Stomach (tissue), 9 donors: ENCODE data around the gene PTPN14. TPM values are rescaled to one million over a fixed set of nuclear protein-coding genes. Genes with fewer than 3 reads are reported as not detected.
A peak's percentile ranks its signal among the peaks of the same experiment; 100 is the strongest.

Experiments used
- DNase-seq, 2 donors: peaks; one replicate each; pipeline versions ENCODE4 v3.0.0 to v3.0.0-alpha.2; 2013 to 2019
- H3K27ac ChIP-seq, 5 donors: fragments of 200-600 bp in 4 of 5; sonication (generic) in 4 of 5; one replicate each; pipeline ENCODE4 v1.5.1; 2013 to 2019; ENCODE audit warnings: mild to moderate bottlenecking in 1 of 5, moderate library complexity in 1 of 5
- H3K27me3 ChIP-seq, 3 donors: fragments of 200-600 bp; sonication (generic); one replicate each; pipeline ENCODE4 v1.5.1; 2017 to 2019; ENCODE audit warnings: mixed run types in 1 of 3
- H3K36me3 ChIP-seq, 4 donors: fragments of 200-600 bp; sonication (generic); 1 replicate in 3 of 4; 2 replicates in 1 of 4; pipeline ENCODE4 v1.5.1; 2016 to 2019
- H3K4me1 ChIP-seq, 4 donors: fragments of 200-600 bp; sonication (generic); one replicate each; pipeline ENCODE4 v1.5.1; 2016 to 2019
- H3K4me3 ChIP-seq, 4 donors: fragments of 200-600 bp; sonication (generic) in 3 of 4; one replicate each; pipeline ENCODE4 v1.5.1; 2016 to 2019; ENCODE audit warnings: mild to moderate bottlenecking in 1 of 4
- H3K9me3 ChIP-seq, 4 donors: fragments of 200-600 bp; sonication (generic); one replicate each; pipeline ENCODE4 v1.5.1; 2016 to 2019
- EP300 ChIP-seq: sonication (generic); formaldehyde crosslinking; IDR thresholded peaks from one replicate; pipeline ENCODE4 v1.6.1; 2017; ENCODE audit warnings: antibody characterized with exemption
- POLR2A ChIP-seq, 4 donors: fragments of 450-650 bp; IDR thresholded peaks; one replicate each; pipeline ENCODE4 v1.6.1; 2016; ENCODE audit warnings: antibody characterized with exemption in 4 of 4, control low read depth in 2 of 4, mild to moderate bottlenecking in 1 of 4, moderate library complexity in 1 of 4
- POLR2AphosphoS5 ChIP-seq, 3 donors: sonication (generic); formaldehyde crosslinking; IDR thresholded peaks; one replicate each; pipeline ENCODE4 v1.6.1; 2016; ENCODE audit warnings: antibody characterized with exemption in 3 of 3
- WGBS, 5 donors: extraction: QIAGEN DNeasy Blood & Tissue Kit in 3 of 5; methylation state at CpG; one replicate each; pipeline versions ENCODE4 v1.1.5 to v1.1.7; 2013 to 2018; 5-methylcytosine and 5-hydroxymethylcytosine counted together
- intact Hi-C: fragments of 100-400 bp; cut with DNase I; formaldehyde crosslinking; loops from one replicate; pipeline ENCODE4 v1.15.1; 2023; ENCODE audit warnings: low total_unique reads
- polyA plus RNA-seq, 3 donors: library from polyadenylated mRNA; stranded (reverse); fragments of 200-250 nt; gene quantifications; one replicate each; pipeline ENCODE4 v1.2.3, GENCODE V29; 2013
- total RNA-seq, 5 donors: library from RNA; depleted of rRNA; stranded (reverse); fragments of >200 nt; gene quantifications; one replicate each; pipeline versions ENCODE4 v1.1.0 to v1.2.3, GENCODE V29; 2014 to 2016
- TF ChIP-seq, protein P1 (sequence below), 7 experiments: fragments of 450-650 bp in 4 of 7; fragments of 200-600 bp in 3 of 7; sonication (generic) in 3 of 7; IDR thresholded peaks; one replicate each; pipeline ENCODE4 v1.5.1; 2016 to 2019; ENCODE audit warnings: antibody characterized with exemption in 7 of 7, control low read depth in 2 of 7, mild to moderate bottlenecking in 1 of 7
- donor health status: healthy with polysubstance abuse.
- donor health status: Bipolar disorder and iron deficiency.
- donor health status: healthy.

The PTPN14 gene
- total and polyA plus RNA-seq, 8 donors = 1.7 to 44.6 (median 9.8) TPM

DNA sequence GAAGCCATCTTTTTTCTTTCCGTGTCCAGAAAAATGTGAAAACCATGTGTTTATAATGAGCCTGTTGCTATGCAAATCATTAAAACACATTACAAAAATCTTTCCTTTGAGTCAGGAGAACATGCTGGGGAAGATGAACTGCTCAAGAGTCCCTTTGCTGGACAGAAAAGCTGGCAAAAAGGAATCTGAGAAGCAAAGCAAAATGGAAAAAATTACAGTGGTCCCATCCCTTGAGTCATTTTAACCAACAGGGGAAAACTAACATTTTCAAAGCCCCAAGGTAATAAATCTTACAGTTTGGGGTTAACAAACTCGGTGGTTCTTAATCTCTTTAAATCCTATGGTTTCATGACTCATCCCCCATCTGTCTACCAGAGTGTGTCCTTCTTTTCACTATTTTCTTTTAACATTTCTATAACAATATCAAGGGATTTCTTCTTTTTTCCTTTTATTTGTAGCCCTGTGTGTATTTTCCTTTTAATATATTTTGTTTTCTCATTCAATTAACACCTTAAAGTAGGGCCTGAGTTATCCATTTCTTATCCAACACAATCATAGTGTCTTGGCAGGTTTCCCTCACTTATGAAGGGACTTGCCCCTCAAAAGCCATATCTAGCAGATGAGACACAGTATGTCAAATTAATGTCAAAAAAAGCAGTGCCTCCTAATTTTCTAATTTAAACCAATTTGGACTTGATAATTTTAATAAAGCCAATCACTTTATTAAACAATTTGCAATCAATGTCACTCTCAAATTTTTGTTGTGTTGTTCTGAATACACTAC is 105.4 kb downstream of the PTPN14 start:
- 34 to 73% (median 51%) methylated on average over 2 of the region's 2 CpGs for WGBS, 5 donors
- peaks cover 14 to 51% (median 34%) of the 10 kb centered on the region in 4 donors for H3K4me1 ChIP-seq
- no peak for TF ChIP-seq EP300
- TF ChIP-seq, protein P1, sequence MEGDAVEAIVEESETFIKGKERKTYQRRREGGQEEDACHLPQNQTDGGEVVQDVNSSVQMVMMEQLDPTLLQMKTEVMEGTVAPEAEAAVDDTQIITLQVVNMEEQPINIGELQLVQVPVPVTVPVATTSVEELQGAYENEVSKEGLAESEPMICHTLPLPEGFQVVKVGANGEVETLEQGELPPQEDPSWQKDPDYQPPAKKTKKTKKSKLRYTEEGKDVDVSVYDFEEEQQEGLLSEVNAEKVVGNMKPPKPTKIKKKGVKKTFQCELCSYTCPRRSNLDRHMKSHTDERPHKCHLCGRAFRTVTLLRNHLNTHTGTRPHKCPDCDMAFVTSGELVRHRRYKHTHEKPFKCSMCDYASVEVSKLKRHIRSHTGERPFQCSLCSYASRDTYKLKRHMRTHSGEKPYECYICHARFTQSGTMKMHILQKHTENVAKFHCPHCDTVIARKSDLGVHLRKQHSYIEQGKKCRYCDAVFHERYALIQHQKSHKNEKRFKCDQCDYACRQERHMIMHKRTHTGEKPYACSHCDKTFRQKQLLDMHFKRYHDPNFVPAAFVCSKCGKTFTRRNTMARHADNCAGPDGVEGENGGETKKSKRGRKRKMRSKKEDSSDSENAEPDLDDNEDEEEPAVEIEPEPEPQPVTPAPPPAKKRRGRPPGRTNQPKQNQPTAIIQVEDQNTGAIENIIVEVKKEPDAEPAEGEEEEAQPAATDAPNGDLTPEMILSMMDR (IDR thresholded peaks at IDR 0.05) = no peak
- no peak for TF ChIP-seq POLR2A (IDR thresholded peaks at IDR 0.05)
- no peak for TF ChIP-seq POLR2AphosphoS5 (IDR thresholded peaks at IDR 0.05)
- no peaks in the 10 kb centered on the region for H3K9me3 ChIP-seq
- no peaks in the 10 kb centered on the region for H3K27me3 ChIP-seq
- H3K36me3 ChIP-seq = no peaks in the 10 kb centered on the region
- no peak overlapping the region for H3K4me3 ChIP-seq
- peak in 1 of 2 donors; percentile 66 for DNase-seq
- peak overlapping the region in 4 of 5 donors; percentile 20 to 82 (median 54) for H3K27ac ChIP-seq
- intact Hi-C loops = no loop called here

DNA sequence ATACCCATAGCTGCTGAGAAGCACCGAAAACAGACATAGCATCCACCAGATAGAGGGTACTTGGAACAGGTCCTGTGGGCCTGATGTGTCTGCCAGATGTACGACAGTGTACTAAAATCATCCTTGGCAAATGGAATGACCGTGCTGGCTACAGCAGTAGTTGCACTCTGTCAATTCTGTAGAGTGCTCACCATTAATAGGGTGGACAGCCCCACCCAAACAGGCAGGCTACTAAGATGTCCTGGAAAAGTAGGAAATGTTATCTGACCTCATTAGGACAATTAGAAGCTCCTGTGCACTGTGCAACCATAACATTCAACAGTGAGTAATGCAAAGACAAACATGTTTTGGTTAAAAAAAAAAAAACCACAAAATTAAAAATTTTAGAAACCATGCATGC is 106.2 kb downstream of the PTPN14 start:
- H3K36me3 ChIP-seq = no peaks in the 10 kb centered on the region
- WGBS, 5 donors = 71 to 90% (median 80%) methylated on average over 3 of the region's 3 CpGs
- intact Hi-C loops = no loop called here
- H3K27ac ChIP-seq = peak overlapping the region in 2 of 5 donors; percentile 68 to 82
- no peak for DNase-seq
- H3K9me3 ChIP-seq = no peaks in the 10 kb centered on the region
- H3K4me1 ChIP-seq = peaks cover 14 to 59% (median 40%) of the 10 kb centered on the region in 4 donors
- no peaks in the 10 kb centered on the region for H3K27me3 ChIP-seq
- no peak overlapping the region for H3K4me3 ChIP-seq
- TF ChIP-seq, protein P1 (IDR thresholded peaks at IDR 0.05) = no peak
- TF ChIP-seq POLR2AphosphoS5 (IDR thresholded peaks at IDR 0.05) (no peak), POLR2A (IDR thresholded peaks at IDR 0.05) (no peak), EP300 (no peak)

DNA sequence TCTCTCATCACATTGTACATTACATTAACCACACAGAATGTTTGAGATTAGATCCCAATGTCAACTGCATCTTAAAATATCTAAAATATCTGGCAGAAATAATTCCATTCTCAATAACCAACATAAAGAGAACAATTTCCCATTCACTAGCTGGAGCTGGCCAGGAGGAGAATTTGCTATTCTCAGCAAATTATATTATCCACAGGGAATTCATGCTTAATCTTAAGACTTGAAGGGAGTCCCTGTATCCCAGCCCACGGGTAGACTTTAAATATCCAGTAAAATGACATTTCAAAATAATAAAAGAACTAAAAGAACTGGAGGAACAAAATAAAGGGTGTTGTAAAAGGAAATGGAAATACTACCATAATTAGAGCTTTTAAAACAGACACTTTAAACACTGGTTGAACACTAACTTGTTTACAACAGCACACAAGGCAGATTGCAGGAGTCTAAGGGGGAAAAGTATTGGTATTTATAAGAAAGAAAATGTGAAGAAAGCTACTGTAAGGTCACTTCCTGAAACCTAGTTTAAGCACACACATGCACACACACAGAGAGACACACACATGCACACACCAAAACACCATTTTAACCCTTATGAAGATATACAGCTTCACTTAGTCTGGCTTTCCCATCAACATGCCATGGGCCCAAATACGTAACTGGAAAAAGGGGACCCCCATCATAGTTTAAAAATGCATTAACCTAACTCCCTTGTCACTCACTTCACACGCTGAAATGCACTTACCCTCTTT is 107.0 kb downstream of the PTPN14 start:
- WGBS, 5 donors = 57 to 75% (median 68%) methylated on average over 3 of the region's 3 CpGs
- intact Hi-C loops = no loop called here
- no peak overlapping the region for H3K4me3 ChIP-seq
- H3K36me3 ChIP-seq = no peaks in the 10 kb centered on the region
- H3K27ac ChIP-seq = no peak overlapping the region
- TF ChIP-seq POLR2AphosphoS5 (IDR thresholded peaks at IDR 0.05) = no peak
- no peak for DNase-seq
- peaks cover 14 to 67% (median 47%) of the 10 kb centered on the region in 4 donors for H3K4me1 ChIP-seq
- no peaks in the 10 kb centered on the region for H3K9me3 ChIP-seq
- no peaks in the 10 kb centered on the region for H3K27me3 ChIP-seq

DNA sequence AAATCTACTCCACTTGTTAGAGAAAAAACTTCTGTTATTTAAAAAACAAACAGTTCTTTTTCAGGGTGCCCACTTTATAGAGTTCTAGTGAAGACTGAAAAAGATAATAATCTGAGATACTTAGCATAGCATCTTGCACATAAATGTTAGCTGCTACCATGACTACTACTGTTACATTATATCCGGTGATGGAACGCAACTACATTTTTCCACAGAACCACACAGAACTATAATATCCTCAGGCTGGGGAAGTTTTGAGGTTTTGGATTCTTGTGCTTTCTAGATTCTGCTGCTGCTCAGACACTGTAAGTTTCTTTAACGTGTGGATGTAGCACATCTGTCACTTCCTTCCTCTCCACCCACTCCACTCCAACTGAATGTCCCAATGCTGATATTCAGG is 110.3 kb downstream of the PTPN14 start:
- H3K36me3 ChIP-seq = no peaks in the 10 kb centered on the region
- WGBS, 5 donors = 70 to 87% (median 72%) methylated on average over 3 of the region's 3 CpGs
- DNase-seq = peak in 1 of 2 donors; percentile 34
- no peak overlapping the region for H3K4me3 ChIP-seq
- H3K9me3 ChIP-seq = no peaks in the 10 kb centered on the region
- intact Hi-C loops = no loop called here
- TF ChIP-seq, protein P1 (IDR thresholded peaks at IDR 0.05) = no peak
- TF ChIP-seq POLR2AphosphoS5 (IDR thresholded peaks at IDR 0.05) (no peak), POLR2A (IDR thresholded peaks at IDR 0.05) (no peak), EP300 (no peak)
- H3K4me1 ChIP-seq = peaks cover under 1 to 64% (median 41%) of the 10 kb centered on the region in 4 donors
- H3K27me3 ChIP-seq = no peaks in the 10 kb centered on the region
- peak overlapping the region in 3 of 5 donors; percentile 64 to 88 (median 69) for H3K27ac ChIP-seq
